ENCODE data around the gene CALML3. TPM values are rescaled to one million over a fixed set of nuclear protein-coding genes. Genes with fewer than 3 reads are reported as not detected.

The CALML3 gene
- total and polyA plus RNA-seq, 2 of the 13 experiments (the other 11 are each of a cell fraction or from before 2014, with no cell fraction given), result not detected

GRCh38 chr10:5574642-5575131, 49.9 kb downstream of the CALML3 start (continued):
- TF ChIP-seq XBP1 (CRISPR knock-in tag; IDR thresholded peaks at IDR 0.05) (no peak), ZNF780A (CRISPR knock-in tag; IDR thresholded peaks at IDR 0.05) (no peak), ZNF333 (CRISPR knock-in tag; IDR thresholded peaks at IDR 0.05; ENCODE audit: borderline replicate concordance) (no peak), BCL6 (CRISPR knock-in tag; IDR thresholded peaks at IDR 0.05) (no peak), HMGXB4 (CRISPR knock-in tag; IDR thresholded peaks at IDR 0.05; ENCODE audit: borderline replicate concordance in 1 of 2, low read depth in 1 of 2) (no peak), GATA4 (IDR thresholded peaks at IDR 0.05; ENCODE audit: borderline replicate concordance, low read depth) (no peak), CENPT (CRISPR knock-in tag; IDR thresholded peaks at IDR 0.05; ENCODE audit: low read depth) (no peak), KLF6 (CRISPR knock-in tag; IDR thresholded peaks at IDR 0.05) (no peak), ZNF446 (CRISPR knock-in tag; IDR thresholded peaks at IDR 0.05) (no peak), SALL1 (CRISPR knock-in tag; IDR thresholded peaks at IDR 0.05) (peak; percentile 50), HNF1A (IDR thresholded peaks at IDR 0.05; ENCODE audit: low read depth) (no peak), HNF1A (CRISPR knock-in tag; IDR thresholded peaks at IDR 0.05; ENCODE audit: borderline replicate concordance) (no peak), ZNF546 (CRISPR knock-in tag; conservative IDR thresholded peaks at IDR 0.05) (no peak), ZNF143 (CRISPR knock-in tag; IDR thresholded peaks at IDR 0.05) (no peak), CREBL2 (CRISPR knock-in tag; IDR thresholded peaks at IDR 0.05; ENCODE audit: borderline replicate concordance) (no peak), RXRA (CRISPR knock-in tag; IDR thresholded peaks at IDR 0.05) (no peak), SMYD3 (CRISPR knock-in tag; IDR thresholded peaks at IDR 0.05) (no peak), ZNF382 (CRISPR knock-in tag; IDR thresholded peaks at IDR 0.05; ENCODE audit: borderline replicate concordance) (no peak), TFAP4 (IDR thresholded peaks at IDR 0.05; ENCODE audit: borderline replicate concordance, low read depth) (peak; percentile 43; the same call in 1 of the 2 replicates), KDM5B (CRISPR knock-in tag; IDR thresholded peaks at IDR 0.05; ENCODE audit: borderline replicate concordance) (peak; percentile 52; the same call in 1 of the 2 replicates), SMAD9 (CRISPR knock-in tag; IDR thresholded peaks at IDR 0.05) (no peak), KDM5A (IDR thresholded peaks at IDR 0.05; ENCODE audit: borderline replicate concordance, low read length) (no peak), NFE2 (CRISPR knock-in tag; IDR thresholded peaks at IDR 0.05) (no peak), TGIF2 (CRISPR knock-in tag; IDR thresholded peaks at IDR 0.05) (no peak), POGZ (CRISPR knock-in tag; IDR thresholded peaks at IDR 0.05) (no peak), ZBTB38 (CRISPR knock-in tag; IDR thresholded peaks at IDR 0.05) (no peak)

Data from HepG2 (cell line).